HepG2 (cell line): ENCODE data around the gene SPG7. TPM values are rescaled to one million over a fixed set of nuclear protein-coding genes. Genes with fewer than 3 reads are reported as not detected.

Source experiments
- ISL2 ChIP-seq: sonication (generic); formaldehyde crosslinking; IDR thresholded peaks from 2 replicates; pipeline ENCODE4 v1.5.0; 2020; ENCODE audit warnings: missing genetic modification reagents
- MYC ChIP-seq: sonication (generic); formaldehyde crosslinking; IDR thresholded peaks from 2 replicates; pipeline ENCODE4 v1.9.0; 2021; ENCODE audit warnings: missing genetic modification reagents, borderline replicate concordance
- POLR2G ChIP-seq: fragments of 200-400 bp; formaldehyde crosslinking; IDR thresholded peaks from 2 replicates; pipeline ENCODE4 v1.6.1; 2018; ENCODE audit warnings: mild to moderate bottlenecking, low read depth, low read length, moderate library complexity
- STAG1 ChIP-seq: sonication (generic); formaldehyde crosslinking; IDR thresholded peaks from 2 replicates; pipeline ENCODE4 v1.4.0; 2020; ENCODE audit warnings: missing genetic modification reagents
- ZBTB38 ChIP-seq: sonication (generic); formaldehyde crosslinking; IDR thresholded peaks from 2 replicates; pipeline ENCODE4 v1.5.1; 2020; ENCODE audit warnings: mild to moderate bottlenecking, missing genetic modification reagents
- ZC3H4 ChIP-seq: sonication (generic); formaldehyde crosslinking; IDR thresholded peaks from 2 replicates; pipeline ENCODE4 v1.4.0; 2020; ENCODE audit warnings: missing genetic modification reagents, borderline replicate concordance
- ZNF296 ChIP-seq: sonication (generic); formaldehyde crosslinking; conservative IDR thresholded peaks from 2 replicates; pipeline ENCODE4 v1.5.0; 2020; ENCODE audit warnings: mild to moderate bottlenecking, missing genetic modification reagents
- ZNF687 ChIP-seq: sonication (generic); formaldehyde crosslinking; IDR thresholded peaks from 2 replicates; pipeline ENCODE4 v1.5.1; 2020; ENCODE audit warnings: mild to moderate bottlenecking, missing genetic modification reagents, moderate library complexity
- ZNF768 ChIP-seq: sonication (generic); formaldehyde crosslinking; IDR thresholded peaks from 2 replicates; pipeline ENCODE4 v1.4.0; 2020; ENCODE audit warnings: missing genetic modification reagents
- polyA plus RNA-seq, 8 experiments: library from polyadenylated mRNA; depleted of rRNA in 3 of 8; stranded (reverse) in 7 of 8; unstranded in 1 of 8; fragments of >200 nt; fragmentation: Illumina TruSeq in 4 of 8; extraction: Trizol in 4 of 8; gene quantifications; 2 replicates each; pipeline versions ENCODE4 v1.2.1 to v1.2.3, GENCODE V29; 2011 to 2016; ENCODE audit warnings: low read depth in 4 of 8, missing spikeins in 1 of 8, mixed read lengths in 1 of 8; ENCODE audit not compliant: insufficient read depth in 1 of 8
- total RNA-seq, 5 experiments: library from RNA; depleted of rRNA; stranded (reverse); fragments of >200 nt; fragmentation: Illumina TruSeq; extraction: Trizol; gene quantifications; 2 replicates each; pipeline ENCODE4 v1.2.3, GENCODE V29; 2016; ENCODE audit warnings: low read depth in 1 of 5
- TF ChIP-seq, protein P1 (sequence below): sonication (generic); formaldehyde crosslinking; IDR thresholded peaks from 2 replicates; pipeline ENCODE4 v1.4.0; 2020; ENCODE audit warnings: mild to moderate bottlenecking, missing genetic modification reagents, borderline replicate concordance
- TF ChIP-seq, protein P2 (sequence below): sonication (generic); formaldehyde crosslinking; IDR thresholded peaks from 2 replicates; pipeline ENCODE4 v1.4.0; 2020; ENCODE audit warnings: mild to moderate bottlenecking, missing genetic modification reagents

The SPG7 gene
- total and polyA plus RNA-seq, 2 of the 13 experiments (the other 11 are each of a cell fraction or from before 2014, with no cell fraction given) = 66.0 to 136 TPM

GRCh38 chr16:89530401-89531381, 22.5 kb downstream of the SPG7 start (continued):
- TF ChIP-seq, protein P1, sequence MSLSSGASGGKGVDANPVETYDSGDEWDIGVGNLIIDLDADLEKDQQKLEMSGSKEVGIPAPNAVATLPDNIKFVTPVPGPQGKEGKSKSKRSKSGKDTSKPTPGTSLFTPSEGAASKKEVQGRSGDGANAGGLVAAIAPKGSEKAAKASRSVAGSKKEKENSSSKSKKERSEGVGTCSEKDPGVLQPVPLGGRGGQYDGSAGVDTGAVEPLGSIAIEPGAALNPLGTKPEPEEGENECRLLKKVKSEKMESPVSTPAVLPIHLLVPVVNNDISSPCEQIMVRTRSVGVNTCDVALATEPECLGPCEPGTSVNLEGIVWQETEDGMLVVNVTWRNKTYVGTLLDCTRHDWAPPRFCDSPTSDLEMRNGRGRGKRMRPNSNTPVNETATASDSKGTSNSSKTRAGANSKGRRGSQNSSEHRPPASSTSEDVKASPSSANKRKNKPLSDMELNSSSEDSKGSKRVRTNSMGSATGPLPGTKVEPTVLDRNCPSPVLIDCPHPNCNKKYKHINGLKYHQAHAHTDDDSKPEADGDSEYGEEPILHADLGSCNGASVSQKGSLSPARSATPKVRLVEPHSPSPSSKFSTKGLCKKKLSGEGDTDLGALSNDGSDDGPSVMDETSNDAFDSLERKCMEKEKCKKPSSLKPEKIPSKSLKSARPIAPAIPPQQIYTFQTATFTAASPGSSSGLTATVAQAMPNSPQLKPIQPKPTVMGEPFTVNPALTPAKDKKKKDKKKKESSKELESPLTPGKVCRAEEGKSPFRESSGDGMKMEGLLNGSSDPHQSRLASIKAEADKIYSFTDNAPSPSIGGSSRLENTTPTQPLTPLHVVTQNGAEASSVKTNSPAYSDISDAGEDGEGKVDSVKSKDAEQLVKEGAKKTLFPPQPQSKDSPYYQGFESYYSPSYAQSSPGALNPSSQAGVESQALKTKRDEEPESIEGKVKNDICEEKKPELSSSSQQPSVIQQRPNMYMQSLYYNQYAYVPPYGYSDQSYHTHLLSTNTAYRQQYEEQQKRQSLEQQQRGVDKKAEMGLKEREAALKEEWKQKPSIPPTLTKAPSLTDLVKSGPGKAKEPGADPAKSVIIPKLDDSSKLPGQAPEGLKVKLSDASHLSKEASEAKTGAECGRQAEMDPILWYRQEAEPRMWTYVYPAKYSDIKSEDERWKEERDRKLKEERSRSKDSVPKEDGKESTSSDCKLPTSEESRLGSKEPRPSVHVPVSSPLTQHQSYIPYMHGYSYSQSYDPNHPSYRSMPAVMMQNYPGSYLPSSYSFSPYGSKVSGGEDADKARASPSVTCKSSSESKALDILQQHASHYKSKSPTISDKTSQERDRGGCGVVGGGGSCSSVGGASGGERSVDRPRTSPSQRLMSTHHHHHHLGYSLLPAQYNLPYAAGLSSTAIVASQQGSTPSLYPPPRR = no peak
- TF ChIP-seq, protein P2, sequence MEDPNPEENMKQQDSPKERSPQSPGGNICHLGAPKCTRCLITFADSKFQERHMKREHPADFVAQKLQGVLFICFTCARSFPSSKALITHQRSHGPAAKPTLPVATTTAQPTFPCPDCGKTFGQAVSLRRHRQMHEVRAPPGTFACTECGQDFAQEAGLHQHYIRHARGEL = no peak
- TF ChIP-seq ZNF296 (CRISPR knock-in tag) (no peak), ISL2 (CRISPR knock-in tag) (no peak), ZBTB38 (CRISPR knock-in tag) (peak; percentile 67; the same call in 1 of the 2 replicates), POLR2G (0 out of 2 replicates have a peak, but pooled peaks have one; percentile 28), ZNF768 (no peak), ZNF687 (CRISPR knock-in tag) (0 out of 2 replicates have a peak, but pooled peaks have one; percentile 12), MYC (CRISPR knock-in tag) (peak; percentile 22; the same call in 1 of the 2 replicates), STAG1 (CRISPR knock-in tag) (peak; percentile 42), ZC3H4 (no peak)
- TF ChIP-seq, all 625 proteins: peak for 14
